PC-3 (cell line): ENCODE results near the gene RAB39A. TPM values are rescaled to one million over a fixed set of nuclear protein-coding genes. Genes with fewer than 3 reads are reported as not detected.

ENCODE experiments used
- ATAC-seq: fragments of 200-7000 bp; cut with Tn5 transposase; 2 replicates; pipeline ENCODE4 v1.9.1; 2020; ENCODE audit warnings: mild to moderate bottlenecking, moderate library complexity
- BruUV-seq: library from RNA; stranded (reverse); fragments of 400-500 nt; replicated peaks from 2 replicates; lab custom pipeline; 2021; lab: Mats Ljungman, UMichigan
- CTCF ChIA-PET: fragments of 300-600 bp; sonication (Branson Sonifier 250); formaldehyde crosslinking; loops from one replicate; lab custom pipeline; 2022; ENCODE audit warnings: antibody characterized with exemption; lab: Charles Lee
- POLR2A ChIA-PET: fragments of 300-600 bp; sonication (Branson Sonifier 250); formaldehyde crosslinking; loops from one replicate; lab custom pipeline; 2022; ENCODE audit warnings: antibody characterized with exemption; ENCODE audit not compliant: unreplicated experiment; lab: Charles Lee
- DNase-seq: peaks from one replicate; pipeline ENCODE4 v3.0.0-alpha.2; 2015
- H2AFZ ChIP-seq: fragments of 300-600 bp; sonication (generic); 2 replicates; pipeline ENCODE4 v1.6.0; 2016; ENCODE audit warnings: antibody characterized with exemption, low read length
- H3F3A ChIP-seq: fragments of 300-600 bp; sonication (generic); one replicate; pipeline ENCODE4 v1.6.0; 2017; ENCODE audit warnings: antibody characterized with exemption, low read length, control low read depth, mild to moderate bottlenecking; ENCODE audit not compliant: unreplicated experiment
- H3K27ac ChIP-seq: fragments of 300-600 bp; sonication (generic); 2 replicates; pipeline ENCODE4 v1.5.1; 2016; ENCODE audit warnings: mild to moderate bottlenecking, low read length
- H3K27me3 ChIP-seq: fragments of 300-600 bp; sonication (generic); 2 replicates; pipeline ENCODE4 v1.6.1; 2016; ENCODE audit warnings: low read length, mixed read lengths
- H3K36me3 ChIP-seq: fragments of 300-600 bp; sonication (generic); 2 replicates; pipeline ENCODE4 v1.6.1; 2016; ENCODE audit warnings: low read depth, mixed run types, low read length, mixed read lengths
- H3K4me1 ChIP-seq: fragments of 300-600 bp; sonication (generic); 2 replicates; pipeline ENCODE4 v1.5.1; 2016; ENCODE audit warnings: low read length; ENCODE audit not compliant: insufficient read depth
- H3K4me2 ChIP-seq: fragments of 300-600 bp; sonication (generic); 2 replicates; pipeline ENCODE4 v1.6.0; 2016; ENCODE audit warnings: low read length
- H3K4me3 ChIP-seq: fragments of 300-600 bp; sonication (generic); 2 replicates; pipeline ENCODE4 v1.5.1; 2016; ENCODE audit warnings: mild to moderate bottlenecking, low read length, mixed read lengths
- H3K79me2 ChIP-seq: fragments of 300-600 bp; sonication (generic); 2 replicates; pipeline ENCODE4 v1.6.1; 2017; ENCODE audit warnings: low read length, mixed read lengths
- H3K9ac ChIP-seq: fragments of 300-600 bp; sonication (generic); 2 replicates; pipeline ENCODE4 v1.6.0; 2016; ENCODE audit warnings: mild to moderate bottlenecking, low read length
- H3K9me2 ChIP-seq: fragments of 300-600 bp; sonication (generic); replicated peaks from 2 replicates; pipeline ENCODE4 v1.6.1; 2016; ENCODE audit warnings: mixed run types, low read length, mixed read lengths
- H3K9me3 ChIP-seq: fragments of 300-600 bp; sonication (generic); 2 replicates; pipeline ENCODE4 v1.6.1; 2016; ENCODE audit warnings: low read length, mixed read lengths
- H4K20me1 ChIP-seq: fragments of 300-600 bp; sonication (generic); 2 replicates; pipeline ENCODE4 v1.6.1; 2016; ENCODE audit warnings: low read length, mixed read lengths
- CTCF ChIP-seq: fragments of 300-600 bp; sonication (generic); conservative IDR thresholded peaks from 2 replicates; pipeline ENCODE4 v1.5.1; 2017; ENCODE audit warnings: antibody characterized with exemption, low read depth, mild to moderate bottlenecking, low read length
- EZH2phosphoT487 ChIP-seq: fragments of 300-600 bp; sonication (generic); IDR thresholded peaks from 2 replicates; pipeline ENCODE4 v1.6.1; 2018; ENCODE audit warnings: mild to moderate bottlenecking, antibody characterized with exemption, low read length, borderline replicate concordance
- intact Hi-C: fragments of 100-400 bp; cut with micrococcal nuclease; formaldehyde crosslinking; loops from 2 replicates; pipeline ENCODE4 v1.9.0; 2023
- total RNA-seq: library from RNA; depleted of rRNA; stranded (reverse); fragments of >200 nt; gene quantifications from 2 replicates; pipeline ENCODE4 v1.2.3, GENCODE V29; 2014

RAB39A gene
- total RNA-seq, 1 experiment from 2014 or later: not detected

GRCh38 chr11:108007819-108008218, 79.6 kb downstream of the RAB39A start:
- Histone ChIP-seq H3K9me2 (no peaks in the 10 kb centered on the region), H3K4me2 (no peak overlapping the region), H3K9ac (no peak overlapping the region), H3K4me3 (no peak overlapping the region), H3K9me3 (no peaks in the 10 kb centered on the region), H3K27me3 (no peaks in the 10 kb centered on the region), H3F3A (no peaks in the 10 kb centered on the region), H3K79me2 (peaks cover 41% of the 10 kb centered on the region), H3K27ac (no peak overlapping the region), H2AFZ (no peak overlapping the region), H4K20me1 (peaks cover 24% of the 10 kb centered on the region), H3K36me3 (no peaks in the 10 kb centered on the region), H3K4me1 (peaks cover 17% of the 10 kb centered on the region; the same call in 1 of the 2 replicates)
- no peak for TF ChIP-seq CTCF
- POLR2A ChIA-PET: no interaction called here
- no TSS peak for BruUV-seq
- CTCF ChIA-PET: interaction anchor here (0.7 to 1.8 kb wide), 2 partner anchors 8 to 129 kb away, joined by 3 to 12 read pairs; no protein-coding TSS in a partner anchor
- intact Hi-C loops: loop anchor here (2.0 to 10.0 kb wide), 2 partner anchors 85 to 647 kb away; no protein-coding TSS in a partner anchor
- DNase-seq (no peak), ATAC-seq (no peak)

- ATAC-seq (peak; percentile 84), DNase-seq (peak; percentile 96)
- H3K4me1 ChIP-seq: peaks cover 23% of the 10 kb centered on the region; the same call in 1 of the 2 replicates
- H3K36me3 ChIP-seq: no peaks in the 10 kb centered on the region
- H3F3A ChIP-seq: no peaks in the 10 kb centered on the region
- peaks cover 52% of the 10 kb centered on the region for H3K79me2 ChIP-seq
- H3K9ac ChIP-seq: peak within 1 kb of the TSS; percentile 100
- peak within 1 kb of the TSS; percentile 99 for H2AFZ ChIP-seq
- H3K4me3 ChIP-seq: peak within 1 kb of the TSS; percentile 93
- H3K27me3 ChIP-seq: no peaks in the 10 kb centered on the region
- no peaks in the 10 kb centered on the region for H3K9me2 ChIP-seq
- H3K4me2 ChIP-seq: peak within 1 kb of the TSS; percentile 94
- no TSS peak for BruUV-seq
- intact Hi-C loops: loop anchor here (1.0 to 10.0 kb wide), 3 partner anchors 84 to 646 kb away; no protein-coding TSS in a partner anchor
- ChIA-PET CTCF (interaction anchor here (0.5 to 1.8 kb wide), 6 partner anchors 9 to 1844 kb away, joined by 3 to 12 read pairs (median 4); no protein-coding TSS in a partner anchor), POLR2A (interaction anchor here (0.5 to 0.7 kb wide), 3 partner anchors 83 to 356 kb away, joined by 3 to 9 read pairs (median 9); no protein-coding TSS in a partner anchor)
- H3K9me3 ChIP-seq: no peaks in the 10 kb centered on the region
- TF ChIP-seq EZH2phosphoT487 (no peak), CTCF (peak; percentile 91)
- peaks cover 34% of the 10 kb centered on the region for H4K20me1 ChIP-seq
- H3K27ac ChIP-seq: peak within 1 kb of the TSS; percentile 82
Measured at GRCh38 chr11:108008656-108009496, 80.6 kb downstream of the RAB39A start, which contains the start of gene CUL5. Gene CUL5 (plus strand): TSS chr11:108008898. CDS start chr11:108009349, 451 bp downstream.
